Muscle layer of duodenum (tissue), 2 donors: Measurements from ENCODE around the gene CAND2.

Experiments used
- H3K27ac ChIP-seq: one replicate; pipeline ENCODE4 v1.7.0; 2013; ENCODE audit warnings: mild to moderate bottlenecking, low read length
- H3K27me3 ChIP-seq: one replicate; pipeline ENCODE4 v1.7.0; 2013; ENCODE audit warnings: low read depth, mild to moderate bottlenecking, control low read depth, low read length
- H3K36me3 ChIP-seq, 2 donors: one replicate each; pipeline ENCODE4 v1.7.0; 2013; ENCODE audit warnings: low read length in 2 of 2, control low read depth in 1 of 2, mild to moderate bottlenecking in 1 of 2; ENCODE audit not compliant: insufficient read depth in 2 of 2, control insufficient read depth in 1 of 2
- H3K4me1 ChIP-seq, 2 donors: one replicate each; pipeline ENCODE4 v1.7.0; 2013; ENCODE audit warnings: low read length in 2 of 2, mild to moderate bottlenecking in 2 of 2, control low read depth in 1 of 2, moderate library complexity in 1 of 2; ENCODE audit not compliant: insufficient read depth in 2 of 2, control insufficient read depth in 1 of 2
- H3K4me3 ChIP-seq, 2 donors: one replicate each; pipeline ENCODE4 v1.7.0; 2013; ENCODE audit warnings: low read length in 2 of 2, low read depth in 1 of 2, mild to moderate bottlenecking in 1 of 2
- H3K9me3 ChIP-seq, 2 donors: one replicate each; pipeline ENCODE4 v1.7.0; 2013; ENCODE audit warnings: low read length in 2 of 2, control low read depth in 1 of 2, mild to moderate bottlenecking in 1 of 2; ENCODE audit not compliant: control insufficient read depth in 1 of 2
- donor health status: healthy.

Gene CAND2

DNA sequence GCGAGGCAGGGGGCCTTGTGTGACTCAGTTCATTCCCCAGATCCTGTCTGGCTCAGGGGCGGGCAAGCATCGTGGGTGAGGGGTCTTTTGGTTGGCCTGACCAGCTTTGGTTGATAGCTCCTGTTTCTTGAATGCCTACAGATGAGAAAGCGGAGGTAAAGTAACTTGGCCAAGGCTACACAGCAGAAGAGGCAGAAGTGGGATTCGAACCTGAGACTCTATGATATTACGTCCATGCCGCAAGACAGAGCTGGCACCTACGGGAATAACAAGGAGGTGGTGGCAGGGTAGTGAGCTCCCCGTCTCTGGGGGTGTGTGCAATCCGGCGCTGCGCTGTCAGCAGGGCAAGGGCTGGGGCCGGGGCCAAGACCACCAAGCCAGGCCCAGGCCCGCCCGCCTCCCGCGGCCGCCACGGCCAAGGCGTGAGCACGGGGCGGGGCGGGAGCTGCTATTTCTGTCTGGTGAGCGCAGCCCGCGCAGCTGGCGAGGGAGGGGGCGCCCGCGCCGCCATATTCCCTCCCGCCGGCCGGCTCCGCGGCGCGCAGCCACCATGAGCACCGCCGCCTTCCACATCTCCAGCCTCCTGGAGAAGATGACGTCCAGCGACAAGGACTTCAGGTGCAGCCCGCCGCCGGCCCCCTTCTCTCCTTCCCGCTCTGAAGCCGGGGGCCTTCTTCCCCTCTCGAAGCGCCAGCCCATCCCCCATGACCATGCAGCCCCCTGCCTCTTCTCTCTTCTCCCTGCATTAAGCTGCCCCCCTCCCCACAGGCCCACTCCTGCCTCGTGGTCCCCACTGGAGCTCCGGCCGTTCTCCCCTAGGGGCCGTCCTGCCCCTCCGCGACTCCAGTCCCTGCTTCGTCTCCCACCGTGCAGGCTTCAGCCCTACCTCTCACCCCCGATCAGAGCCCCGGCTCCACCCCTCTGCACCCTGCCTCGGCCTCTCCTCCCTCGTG is at the start of gene CAND2:
Gene CAND2 (plus strand): TSS at position 510 of the 953 bp plus-strand sequence. CDS start 41 bp downstream, at position 551.
- H3K27ac ChIP-seq: no peak within 1 kb of the TSS
- peak within 1 kb of the TSS; percentile 62 to 78 for H3K4me3 ChIP-seq
- no peaks in the 10 kb centered on the region for H3K36me3 ChIP-seq
- H3K9me3 ChIP-seq: no peaks in the 10 kb centered on the region
- peaks cover 0 to 24% of the 10 kb centered on the region in 2 donors for H3K4me1 ChIP-seq
- H3K27me3 ChIP-seq: no peaks in the 10 kb centered on the region

DNA sequence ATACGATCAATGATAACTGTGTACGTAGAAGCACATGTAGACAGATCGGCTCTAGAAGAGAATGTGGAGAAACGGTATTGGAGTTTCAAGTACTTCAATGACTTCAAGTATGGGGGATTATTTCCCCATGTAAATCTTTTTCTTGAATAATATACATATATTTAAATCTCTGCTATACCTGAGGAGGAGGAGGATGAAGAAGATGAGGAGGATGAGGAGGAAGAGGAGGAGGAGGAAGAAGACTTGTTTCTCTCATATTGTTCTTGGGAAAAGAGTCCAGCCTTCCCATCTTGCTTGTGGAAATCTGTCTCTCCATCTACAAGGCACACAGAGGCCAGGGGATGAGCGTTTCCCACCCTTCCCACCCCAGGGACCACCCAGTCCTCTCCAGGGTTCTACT is 48.0 kb upstream of the CAND2 start:
- H3K4me1 ChIP-seq: peaks cover 0 to 5% of the 10 kb centered on the region in 2 donors

DNA sequence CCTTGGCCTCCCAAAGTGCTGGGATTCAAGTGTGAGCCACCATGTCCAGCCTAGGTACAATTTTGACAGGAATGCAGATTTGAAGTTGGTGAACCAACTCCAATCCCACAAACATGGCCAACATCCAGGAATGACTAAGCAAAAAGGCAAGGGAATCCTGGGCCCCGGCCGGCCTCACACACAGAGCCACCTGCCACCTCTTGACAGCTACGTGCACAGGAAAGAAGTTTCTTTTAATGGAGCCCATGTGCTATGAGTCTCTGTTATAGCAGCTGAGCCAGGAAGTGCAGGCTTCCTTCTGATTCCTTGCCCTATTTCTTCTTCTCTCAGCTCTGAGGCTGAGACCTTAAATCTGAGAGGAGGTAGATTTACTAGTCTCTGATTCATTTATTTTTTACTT is 46.3 kb upstream of the CAND2 start:
- no peaks in the 10 kb centered on the region for H3K36me3 ChIP-seq
- H3K27me3 ChIP-seq: no peaks in the 10 kb centered on the region
- H3K9me3 ChIP-seq: no peaks in the 10 kb centered on the region
- H3K4me1 ChIP-seq: peaks cover 0 to 5% of the 10 kb centered on the region in 2 donors
- no peak overlapping the region for H3K27ac ChIP-seq
- no peak overlapping the region for H3K4me3 ChIP-seq

More for the DNA sequence above, 48.0 kb upstream of the CAND2 start:
- H3K4me3 ChIP-seq: no peak overlapping the region
- H3K36me3 ChIP-seq: no peaks in the 10 kb centered on the region
- H3K9me3 ChIP-seq: no peaks in the 10 kb centered on the region
- H3K27me3 ChIP-seq: no peaks in the 10 kb centered on the region
- no peak overlapping the region for H3K27ac ChIP-seq

DNA sequence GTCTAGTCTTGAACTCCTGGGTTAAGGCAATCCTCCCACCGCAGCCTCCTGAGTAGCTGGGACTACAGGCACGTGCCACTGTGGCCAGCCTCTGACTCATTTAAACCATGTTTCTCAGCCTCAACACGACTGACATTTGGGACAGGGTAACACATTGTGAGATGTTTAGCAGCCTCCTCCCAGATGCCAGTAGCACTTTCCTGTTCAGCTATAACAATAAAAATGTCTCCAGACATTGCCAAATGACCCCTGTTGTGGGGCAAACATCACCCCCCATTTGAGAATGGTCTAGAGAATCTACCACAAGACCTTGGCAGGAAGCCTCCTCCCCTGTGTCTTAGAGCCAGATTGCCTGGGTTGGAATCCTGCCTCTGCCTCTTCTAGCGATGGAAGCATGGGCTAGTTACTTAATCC is 45.8 kb upstream of the CAND2 start:
- Histone ChIP-seq H3K4me3 (no peak overlapping the region), H3K4me1 (peaks cover 0 to 5% of the 10 kb centered on the region in 2 donors), H3K27ac (no peak overlapping the region), H3K36me3 (no peaks in the 10 kb centered on the region), H3K27me3 (no peaks in the 10 kb centered on the region), H3K9me3 (no peaks in the 10 kb centered on the region)

DNA sequence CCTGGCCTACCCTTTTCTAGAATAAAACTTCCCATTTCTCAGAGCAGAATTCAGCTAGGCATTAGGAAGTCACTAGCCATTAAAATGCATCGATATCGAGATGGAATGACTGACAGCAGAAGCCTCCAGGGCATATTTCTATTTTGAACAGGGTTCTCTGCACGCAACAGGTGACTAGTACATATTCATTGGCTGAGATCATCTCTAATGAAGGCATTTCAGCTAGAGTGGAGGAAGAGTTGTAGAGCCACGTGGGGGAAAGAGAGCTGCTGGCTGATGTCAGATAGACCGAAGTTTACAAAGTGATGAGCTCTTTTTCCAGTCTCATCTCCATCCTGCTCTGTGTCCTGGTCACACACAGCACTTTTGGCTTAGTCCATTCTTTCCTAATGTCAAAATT is 44.9 kb upstream of the CAND2 start:
- no peaks in the 10 kb centered on the region for H3K9me3 ChIP-seq
- H3K27me3 ChIP-seq: no peaks in the 10 kb centered on the region
- H3K4me1 ChIP-seq: peaks cover 0 to 5% of the 10 kb centered on the region in 2 donors
- H3K4me3 ChIP-seq: no peak overlapping the region
- no peak overlapping the region for H3K27ac ChIP-seq
- H3K36me3 ChIP-seq: no peaks in the 10 kb centered on the region

DNA sequence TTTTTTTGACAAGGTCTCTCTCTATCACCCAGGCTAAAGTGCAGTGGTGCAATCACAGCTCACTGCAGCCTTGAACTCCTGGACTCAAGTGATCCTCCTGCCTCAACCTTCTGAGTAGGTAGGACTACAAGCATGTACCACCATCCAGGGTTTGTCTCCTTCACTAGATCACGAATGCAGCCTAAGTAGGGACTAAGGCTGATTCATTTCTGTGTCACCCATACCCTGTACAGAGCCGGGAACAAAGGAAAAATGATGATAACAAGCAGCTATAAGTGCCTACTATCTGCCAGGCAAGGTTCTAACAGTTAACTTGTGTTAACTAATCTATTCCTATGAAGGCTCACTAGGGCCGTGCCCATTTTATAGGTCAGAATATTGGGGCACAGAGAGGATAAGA is 44.4 kb upstream of the CAND2 start:
- no peak overlapping the region for H3K4me3 ChIP-seq
- H3K36me3 ChIP-seq: no peaks in the 10 kb centered on the region
- no peak overlapping the region for H3K27ac ChIP-seq
- no peaks in the 10 kb centered on the region for H3K27me3 ChIP-seq
- H3K4me1 ChIP-seq: peaks cover 0 to 5% of the 10 kb centered on the region in 2 donors
- H3K9me3 ChIP-seq: no peaks in the 10 kb centered on the region

DNA sequence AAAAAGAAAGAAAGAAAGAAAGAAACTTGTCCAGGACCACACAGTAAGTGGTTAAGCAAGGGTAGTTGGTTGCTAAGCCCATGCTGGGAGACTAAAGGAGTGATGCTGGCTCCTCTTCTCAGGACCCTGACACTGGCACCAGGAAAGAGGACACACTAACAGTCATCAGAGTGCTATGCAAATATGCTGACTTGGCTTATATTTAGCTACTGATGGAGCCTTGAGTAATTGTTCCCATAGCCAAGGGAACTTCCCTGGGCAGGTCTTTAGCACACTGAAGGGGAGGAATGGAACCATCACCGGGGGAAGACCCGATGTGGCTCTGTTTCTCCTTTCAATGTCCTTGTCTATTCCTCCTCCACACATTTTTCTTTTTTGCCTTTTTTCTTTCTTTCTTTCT is 43.7 kb upstream of the CAND2 start:
- H3K4me1 ChIP-seq: peaks cover 0 to 10% of the 10 kb centered on the region in 2 donors
- no peak overlapping the region for H3K4me3 ChIP-seq
- H3K9me3 ChIP-seq: no peaks in the 10 kb centered on the region
- no peak overlapping the region for H3K27ac ChIP-seq
- no peaks in the 10 kb centered on the region for H3K36me3 ChIP-seq
- H3K27me3 ChIP-seq: no peaks in the 10 kb centered on the region

DNA sequence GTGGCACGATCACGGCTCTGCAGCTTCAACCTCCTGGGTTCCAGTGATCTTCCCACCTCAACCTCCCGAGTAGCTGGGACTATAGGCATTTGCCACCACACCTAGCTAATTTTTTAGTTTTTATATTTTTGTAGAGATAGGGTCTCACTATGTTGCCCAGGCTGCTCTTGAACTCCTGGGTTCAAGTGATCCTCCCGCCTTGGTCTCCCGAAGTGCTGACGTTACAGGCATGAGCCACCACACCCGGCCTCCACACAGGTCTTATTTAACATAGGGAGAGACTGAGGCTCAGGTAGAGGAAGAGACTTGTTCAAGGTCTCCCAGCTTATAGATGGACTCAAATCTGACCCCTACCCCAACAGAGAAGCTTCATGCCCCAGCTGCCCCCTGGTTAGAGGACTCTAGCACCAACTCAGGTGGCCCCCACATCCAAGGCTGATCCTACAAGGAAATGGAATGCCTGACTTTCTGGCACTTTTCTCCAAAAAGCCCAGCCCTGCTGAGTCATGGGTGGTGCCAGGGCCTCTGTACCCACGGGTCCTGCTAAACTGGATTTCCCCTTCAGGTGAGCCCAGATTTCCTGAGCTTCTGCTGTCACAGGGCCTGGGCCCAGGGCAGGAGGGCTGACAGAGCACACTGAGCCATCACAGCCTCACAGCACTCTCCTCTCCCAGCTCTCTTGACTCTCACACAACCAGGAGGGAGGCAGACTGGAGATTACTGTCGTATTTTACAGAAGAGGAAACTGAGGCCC is 43.0 kb upstream of the CAND2 start:
- Histone ChIP-seq H3K27me3 (no peaks in the 10 kb centered on the region), H3K9me3 (no peaks in the 10 kb centered on the region), H3K4me3 (no peak overlapping the region), H3K36me3 (no peaks in the 10 kb centered on the region), H3K4me1 (peaks cover 0 to 15% of the 10 kb centered on the region in 2 donors), H3K27ac (no peak overlapping the region)

DNA sequence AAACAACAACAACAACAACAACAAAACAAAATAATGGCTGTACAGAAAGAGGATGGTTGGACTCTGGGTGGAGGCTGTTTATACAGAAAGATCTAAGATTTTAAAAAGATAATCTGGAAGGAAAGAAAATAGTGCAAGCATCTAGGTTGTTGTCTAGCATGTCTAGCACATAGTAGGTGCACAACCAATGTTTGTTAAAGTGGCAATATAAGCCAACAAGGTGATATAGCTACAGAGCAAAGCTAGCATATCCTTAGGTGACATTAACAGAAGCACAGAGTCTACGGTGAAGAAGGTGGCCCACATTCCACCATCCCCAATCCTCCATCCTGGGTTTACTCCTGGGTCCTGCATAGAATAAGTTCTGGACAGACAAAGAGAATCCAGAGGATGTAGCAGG is 42.2 kb upstream of the CAND2 start:
- H3K27me3 ChIP-seq: no peaks in the 10 kb centered on the region
- H3K4me1 ChIP-seq: peaks cover 0 to 16% of the 10 kb centered on the region in 2 donors
- no peak overlapping the region for H3K4me3 ChIP-seq
- H3K36me3 ChIP-seq: no peaks in the 10 kb centered on the region
- H3K9me3 ChIP-seq: no peaks in the 10 kb centered on the region
- no peak overlapping the region for H3K27ac ChIP-seq

DNA sequence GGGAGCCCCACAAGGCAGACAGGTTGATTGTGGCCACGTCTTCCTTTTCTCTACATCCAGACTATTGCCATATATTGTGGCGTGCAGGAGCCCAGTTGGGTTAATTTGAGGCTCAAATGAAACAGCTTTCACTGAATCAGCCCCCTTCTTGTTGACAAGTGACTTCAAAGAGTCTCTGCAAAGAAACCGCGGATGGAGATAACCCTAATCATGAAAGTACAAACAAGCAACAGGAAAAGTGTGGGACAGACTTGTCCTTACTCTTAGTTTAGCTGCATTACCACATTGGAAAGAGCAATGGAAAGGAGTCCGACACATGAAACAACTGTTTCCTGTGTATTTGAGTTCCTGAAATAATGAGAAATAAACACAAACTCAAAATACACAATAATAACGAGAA is 40.7 kb upstream of the CAND2 start:
- no peaks in the 10 kb centered on the region for H3K27me3 ChIP-seq
- H3K4me1 ChIP-seq: peaks cover 0 to 12% of the 10 kb centered on the region in 2 donors
- no peaks in the 10 kb centered on the region for H3K9me3 ChIP-seq
- H3K36me3 ChIP-seq: no peaks in the 10 kb centered on the region
- H3K4me3 ChIP-seq: no peak overlapping the region
- H3K27ac ChIP-seq: no peak overlapping the region

DNA sequence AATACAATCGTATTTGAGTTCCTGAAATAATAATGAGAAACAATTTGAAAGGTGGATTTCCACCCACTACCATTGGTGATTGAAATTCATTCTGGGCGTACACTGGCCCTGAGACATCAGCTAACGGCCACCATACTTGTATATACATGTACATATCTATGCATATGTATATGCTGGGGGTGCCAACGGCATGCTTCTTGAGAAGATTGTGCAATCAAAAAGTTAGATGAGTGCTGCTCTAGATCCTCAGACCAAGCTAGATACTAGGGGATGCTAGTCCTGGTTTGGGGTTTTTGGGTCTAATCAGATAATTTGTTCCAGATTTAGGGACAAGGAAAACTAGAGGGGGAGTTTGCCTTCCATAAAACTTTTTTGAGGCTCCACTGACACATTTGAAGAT is 40.3 kb upstream of the CAND2 start:
- no peaks in the 10 kb centered on the region for H3K27me3 ChIP-seq
- H3K36me3 ChIP-seq: no peaks in the 10 kb centered on the region
- no peak overlapping the region for H3K4me3 ChIP-seq
- H3K27ac ChIP-seq: no peak overlapping the region
- H3K4me1 ChIP-seq: peaks cover 0 to 12% of the 10 kb centered on the region in 2 donors
- no peaks in the 10 kb centered on the region for H3K9me3 ChIP-seq
